Left ventricle myocardium inferior (tissue), 1 donor: ENCODE data around the gene ACOX1. TPM values are rescaled to one million over a fixed set of nuclear protein-coding genes. Genes with fewer than 3 reads are reported as not detected.
"Not testable (repeated sequence)": the region's sequence is repeated elsewhere in the genome, so short reads cannot be mapped to it uniquely, and the experiment has no call there.

Source experiments
- DNase-seq: peaks from one replicate; pipeline ENCODE4 v3.0.0-alpha.2; 2020
- H3K27ac ChIP-seq: fragments of 200-600 bp; replicated peaks from 2 replicates; pipeline ENCODE4 v1.8.0; 2021
- H3K27me3 ChIP-seq: fragments of 200-600 bp; 2 replicates; pipeline ENCODE4 v1.8.0; 2021; ENCODE audit warnings: low read depth
- H3K36me3 ChIP-seq: fragments of 200-600 bp; 2 replicates; pipeline ENCODE4 v1.8.0; 2021
- H3K4me1 ChIP-seq: fragments of 200-600 bp; 2 replicates; pipeline ENCODE4 v1.8.0; 2021
- H3K4me3 ChIP-seq: fragments of 200-600 bp; 2 replicates; pipeline ENCODE4 v1.8.0; 2021; ENCODE audit warnings: mild to moderate bottlenecking, moderate library complexity
- H3K9me3 ChIP-seq: fragments of 200-600 bp; replicated peaks from 2 replicates; pipeline ENCODE4 v1.8.0; 2021
- CTCF ChIP-seq: fragments of 200-600 bp; IDR thresholded peaks from 2 replicates; pipeline ENCODE4 v1.8.0; 2021; ENCODE audit warnings: antibody characterized with exemption, mild to moderate bottlenecking, borderline replicate concordance
- intact Hi-C: fragments of 100-400 bp; cut with micrococcal nuclease; formaldehyde crosslinking; loops from one replicate; pipeline ENCODE4 v1.11.0; 2022
- total RNA-seq: library from RNA; stranded (reverse); fragmentation: NEBNext Ultra II Directional; extraction: Animal tissue kit (Norgen Biotek cat#: 25700); gene quantifications from one replicate; pipeline ENCODE4 v1.2.1, GENCODE V29; 2021
- donor health status: DM: no; HTN: yes; CAD: no; lungs with severe emphysema.

ACOX1 gene
- total RNA-seq, 1 donor from 2014 or later: 76.4 TPM

DNA sequence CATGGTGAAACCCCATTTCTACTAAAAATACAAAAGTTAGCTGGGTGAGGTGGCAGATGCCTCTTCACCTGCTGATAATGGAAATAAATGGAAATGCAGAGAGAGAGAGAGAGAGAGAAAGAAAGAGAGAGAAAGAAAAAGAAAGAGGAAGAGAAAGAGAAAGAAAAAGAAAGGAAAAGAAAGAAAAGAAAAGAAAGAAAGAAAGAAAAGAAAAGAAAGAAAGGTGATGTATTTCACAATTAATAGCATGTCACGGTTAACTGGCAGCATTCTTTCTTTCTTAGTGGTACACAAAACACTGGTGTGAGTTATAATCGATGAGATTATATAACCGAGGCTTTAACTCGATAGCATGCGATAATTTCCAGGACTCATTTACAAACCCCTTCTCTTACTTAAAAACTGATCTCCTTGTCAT lies 3.2 kb downstream of the ACOX1 start:
- TF ChIP-seq CTCF: no peak
- Histone ChIP-seq H3K27ac (peak overlapping the region; percentile 75), H3K9me3 (no peaks in the 10 kb centered on the region), H3K4me3 (peak overlapping the region; percentile 91), H3K36me3 (peaks cover 41% of the 10 kb centered on the region), H3K27me3 (no peaks in the 10 kb centered on the region), H3K4me1 (peaks cover 90% of the 10 kb centered on the region)
- intact Hi-C loops: no loop called here
- no peak for DNase-seq

DNA sequence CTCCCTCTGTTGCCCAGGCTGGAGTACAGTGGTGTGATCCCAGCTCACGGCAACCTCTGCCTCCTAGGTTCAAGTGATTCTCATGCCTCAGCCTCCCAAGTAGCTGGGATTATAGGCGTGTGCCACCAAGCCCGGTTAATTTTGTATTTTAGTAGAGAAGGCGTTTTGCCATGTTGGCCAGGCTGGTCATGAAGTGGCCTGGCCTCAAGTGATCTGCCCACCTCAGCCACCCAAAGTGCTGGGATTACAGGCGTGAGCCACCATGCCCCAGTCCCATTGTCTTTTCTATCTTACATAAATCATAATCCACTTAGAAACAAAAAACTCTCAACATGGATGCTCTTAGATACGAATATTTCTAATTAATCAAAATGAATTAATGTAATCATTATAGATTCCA lies 3.8 kb downstream of the ACOX1 start:
- intact Hi-C loops, H3K27me3 ChIP-seq, DNase-seq, H3K9me3 ChIP-seq: not testable (repeated sequence)
- peaks cover 90% of the 10 kb centered on the region for H3K4me1 ChIP-seq
- H3K4me3 ChIP-seq: peak overlapping the region; percentile 91
- H3K36me3 ChIP-seq: peaks cover 44% of the 10 kb centered on the region
- H3K27ac ChIP-seq: peak overlapping the region; percentile 75

GRCh38 chr17:75970626-75971025 lies 8.3 kb downstream of the ACOX1 start:
- no peaks in the 10 kb centered on the region for H3K9me3 ChIP-seq
- DNase-seq: no peak
- H3K27ac ChIP-seq: peak overlapping the region; percentile 7
- H3K27me3 ChIP-seq: no peaks in the 10 kb centered on the region
- no peak overlapping the region for H3K4me3 ChIP-seq
- intact Hi-C loops: no loop called here
- H3K36me3 ChIP-seq: peaks cover 66% of the 10 kb centered on the region
- TF ChIP-seq CTCF: no peak
- H3K4me1 ChIP-seq: peaks cover 58% of the 10 kb centered on the region

DNA sequence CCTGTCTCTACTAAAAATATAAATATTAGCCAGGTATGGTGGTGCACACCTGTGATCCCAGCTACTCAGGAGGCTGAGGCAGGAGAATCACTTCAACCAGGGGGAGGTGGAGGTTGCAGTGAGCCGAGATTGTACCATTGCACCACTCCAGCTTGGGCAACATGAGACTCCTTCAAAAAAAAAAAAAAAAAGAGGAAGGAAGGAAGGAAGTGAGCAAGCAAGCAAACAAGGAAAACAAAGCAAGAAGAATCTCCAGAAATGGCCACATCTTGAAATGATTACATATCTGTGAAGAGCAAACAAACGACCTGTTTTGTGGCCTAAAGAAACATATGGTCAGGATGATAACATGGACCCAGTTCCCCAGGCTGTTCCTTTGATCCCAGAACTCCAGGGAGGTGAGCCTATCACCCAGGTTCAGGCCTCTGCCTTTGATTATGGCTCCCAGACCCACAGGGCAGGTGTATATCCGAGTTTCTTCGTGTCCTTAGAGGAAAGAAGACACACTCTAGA lies 8.9 kb downstream of the ACOX1 start:
- Histone ChIP-seq H3K36me3 (peaks cover 66% of the 10 kb centered on the region), H3K4me3 (no peak overlapping the region), H3K4me1 (peaks cover 52% of the 10 kb centered on the region), H3K27ac (peak overlapping the region; percentile 7), H3K27me3 (no peaks in the 10 kb centered on the region), H3K9me3 (no peaks in the 10 kb centered on the region)
- DNase-seq: no peak
- TF ChIP-seq CTCF: no peak
- intact Hi-C loops: no loop called here

DNA sequence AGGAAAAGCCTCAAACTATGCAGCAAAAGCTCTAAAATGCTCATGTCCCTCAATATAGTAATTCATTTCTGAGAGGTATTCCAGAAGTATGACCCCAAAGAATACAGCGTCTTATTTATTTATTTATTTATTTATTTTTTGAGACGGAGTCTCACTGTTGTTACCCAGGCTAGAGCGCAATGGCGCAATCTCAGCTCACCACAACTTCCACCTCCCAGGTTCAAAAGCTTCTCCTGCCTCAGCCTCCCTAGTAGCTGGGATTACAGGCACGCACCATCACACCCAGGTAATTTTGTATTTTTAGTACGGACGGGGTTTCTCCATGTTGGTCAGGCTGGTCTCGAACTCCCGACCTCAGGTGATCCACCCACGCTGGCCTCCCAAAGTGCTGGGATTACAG lies 9.9 kb downstream of the ACOX1 start:
- H3K4me3 ChIP-seq, H3K9me3 ChIP-seq, DNase-seq, H3K27me3 ChIP-seq, H3K27ac ChIP-seq, intact Hi-C loops: not testable (repeated sequence)
- Histone ChIP-seq H3K4me1 (peaks cover 43% of the 10 kb centered on the region), H3K36me3 (peaks cover 61% of the 10 kb centered on the region)

DNA sequence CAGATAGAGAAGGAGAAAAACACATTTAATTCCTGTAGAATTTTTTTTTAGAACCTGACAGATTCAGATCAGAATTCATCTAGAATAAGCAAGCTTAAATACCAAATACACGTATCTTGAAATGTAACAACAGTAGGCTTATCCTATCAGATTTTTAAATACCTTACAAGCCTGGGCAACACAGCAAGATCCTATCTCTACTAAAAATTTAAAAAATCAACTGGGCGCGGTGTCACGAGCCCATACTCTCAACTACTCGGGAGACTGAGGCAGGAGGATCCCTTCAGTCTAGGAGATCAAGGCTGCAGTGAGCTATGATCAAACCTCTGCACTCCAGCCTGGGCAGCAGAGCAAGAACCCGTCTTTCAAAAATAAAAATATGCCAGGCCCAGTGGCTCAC lies 13.5 kb downstream of the ACOX1 start:
- TF ChIP-seq CTCF: no peak

More for the DNA sequence above, 13.5 kb downstream of the ACOX1 start:
- Histone ChIP-seq H3K27me3 (no peaks in the 10 kb centered on the region), H3K4me3 (no peak overlapping the region), H3K36me3 (peaks cover 31% of the 10 kb centered on the region), H3K4me1 (peaks cover 24% of the 10 kb centered on the region), H3K27ac (no peak overlapping the region), H3K9me3 (no peaks in the 10 kb centered on the region)
- intact Hi-C loops: no loop called here
- DNase-seq: no peak
